Muscle of leg (tissue), 11 donors: ENCODE results near the gene KBTBD4. TPM values are rescaled to one million over a fixed set of nuclear protein-coding genes. Genes with fewer than 3 reads are reported as not detected.
"Not testable (repeated sequence)": the region's sequence is repeated elsewhere in the genome, so short reads cannot be mapped to it uniquely, and the experiment has no call there.

ENCODE experiments used
- DNase-seq: peaks from one replicate; pipeline ENCODE4 v3.0.0; 2013
- H3K27ac ChIP-seq: one replicate; pipeline ENCODE4 v1.5.1; 2013; ENCODE audit warnings: mild to moderate bottlenecking, low read length, control low read depth
- H3K27me3 ChIP-seq: one replicate; pipeline ENCODE4 v1.6.1; 2013; ENCODE audit warnings: low read length; ENCODE audit not compliant: control insufficient read depth, insufficient read depth
- H3K36me3 ChIP-seq: one replicate; pipeline ENCODE4 v1.6.1; 2013; ENCODE audit warnings: low read length; ENCODE audit not compliant: control insufficient read depth, insufficient read depth
- H3K4me1 ChIP-seq: one replicate; pipeline ENCODE4 v1.6.1; 2013; ENCODE audit warnings: low read length; ENCODE audit not compliant: control insufficient read depth, insufficient read depth
- H3K4me3 ChIP-seq: one replicate; pipeline ENCODE4 v1.5.1; 2013; ENCODE audit warnings: low read length, control low read depth
- H3K9me3 ChIP-seq: replicated peaks from 2 replicates; pipeline ENCODE4 v1.6.1; 2013; ENCODE audit warnings: low read depth, low read length; ENCODE audit not compliant: control insufficient read depth
- WGBS: methylation state at CpG from one replicate; pipeline ENCODE4 v1.1.5; 2013; ENCODE audit warnings: missing lambda C conversion rate; ENCODE audit not compliant: insufficient coverage; 5-methylcytosine and 5-hydroxymethylcytosine counted together
- polyA plus RNA-seq, 8 donors: library from polyadenylated mRNA; unstranded; fragments of 120-200 nt; gene quantifications; one replicate each; pipeline versions ENCODE4 v1.2.1 to v1.2.3, GENCODE V29; 2013; ENCODE audit warnings: inconsistent platforms in 1 of 8, low replicate concordance in 1 of 8; ENCODE audit not compliant: insufficient read length in 8 of 8, insufficient read depth in 1 of 8
- total RNA-seq: library from RNA; stranded (reverse); fragments of 120-200 nt; gene quantifications from one replicate; pipeline ENCODE4 v1.2.4, GENCODE V29; 2013

Gene KBTBD4
- total and polyA plus RNA-seq, 9 donors: 11.8 to 16.5 (median 15.4) TPM

- Histone ChIP-seq H3K4me1 (no peaks in the 10 kb centered on the region), H3K9me3 (no peaks in the 10 kb centered on the region), H3K36me3 (peaks cover 9% of the 10 kb centered on the region), H3K4me3 (no peak overlapping the region), H3K27me3 (no peaks in the 10 kb centered on the region), H3K27ac (no peak overlapping the region)
- no peak for DNase-seq
- no CpG with 5 or more reads among the region's 3 CpGs for WGBS
Measured at GRCh38 chr11:47531666-47532065, 47.1 kb downstream of the KBTBD4 start.

DNA sequence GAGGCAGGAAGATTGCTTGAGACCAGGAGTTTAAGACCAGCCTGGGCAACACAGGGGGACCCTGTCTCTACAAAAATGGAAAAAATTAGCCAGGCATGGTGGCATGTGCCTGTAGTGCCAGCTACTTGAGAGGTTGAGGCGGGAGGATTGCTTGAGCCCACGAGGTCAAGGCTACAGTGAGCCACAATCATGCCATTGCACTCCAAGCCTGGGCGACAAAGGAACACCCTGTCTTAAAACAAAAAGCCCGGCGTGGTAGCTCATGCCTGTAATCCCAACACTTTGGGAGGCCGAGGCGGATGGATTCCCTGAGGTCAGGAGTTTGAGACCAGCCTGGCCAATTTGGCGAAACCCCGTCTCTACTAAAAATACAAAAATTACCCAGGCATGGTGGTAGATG is 48.0 kb downstream of the KBTBD4 start:
- DNase-seq, H3K4me1 ChIP-seq, H3K4me3 ChIP-seq, H3K36me3 ChIP-seq, H3K27me3 ChIP-seq, H3K27ac ChIP-seq, H3K9me3 ChIP-seq: not testable (repeated sequence)
- WGBS: 95% methylated on average over 9 of the region's 9 CpGs

GRCh38 chr11:47529951-47530350 is 48.8 kb downstream of the KBTBD4 start:
- Histone ChIP-seq H3K9me3 (no peaks in the 10 kb centered on the region), H3K4me3 (no peak overlapping the region), H3K27ac (no peak overlapping the region), H3K27me3 (no peaks in the 10 kb centered on the region), H3K36me3 (peaks cover 5% of the 10 kb centered on the region), H3K4me1 (peaks cover 2% of the 10 kb centered on the region)
- no peak for DNase-seq
- no CpG with 5 or more reads among the region's 4 CpGs for WGBS

GRCh38 chr11:47527186-47527585 is 51.6 kb downstream of the KBTBD4 start:
- H3K4me1 ChIP-seq: peaks cover 12% of the 10 kb centered on the region
- no CpG with 5 or more reads among the region's 6 CpGs for WGBS
- no peak overlapping the region for H3K27ac ChIP-seq

DNA sequence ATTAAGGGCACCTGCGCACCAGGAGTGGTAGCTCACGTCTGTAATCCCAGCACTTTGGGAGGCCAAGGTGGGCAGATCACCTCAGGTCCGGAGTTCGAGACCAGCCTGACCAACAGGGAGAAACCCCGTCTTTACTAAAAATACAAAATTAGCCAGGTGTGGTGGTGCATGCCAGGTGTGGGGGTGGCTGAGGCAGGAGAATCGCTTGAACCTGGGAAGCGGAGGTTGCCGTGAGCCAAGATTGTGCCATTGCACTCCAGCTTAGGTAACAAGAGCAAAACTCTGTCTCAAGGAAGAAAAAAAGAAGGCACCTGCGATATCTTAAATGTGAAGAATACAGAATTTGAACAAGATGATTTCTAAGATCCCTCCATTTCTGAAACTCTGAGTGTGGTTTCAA is 52.7 kb downstream of the KBTBD4 start:
- not testable (repeated sequence) for DNase-seq, H3K27me3 ChIP-seq, H3K4me3 ChIP-seq, H3K27ac ChIP-seq, H3K36me3 ChIP-seq, H3K9me3 ChIP-seq
- 93% methylated on average over 5 of the region's 9 CpGs for WGBS
- peaks cover 12% of the 10 kb centered on the region for H3K4me1 ChIP-seq

More at GRCh38 chr11:47527186-47527585, 51.6 kb downstream of the KBTBD4 start:
- Histone ChIP-seq H3K4me3 (no peak overlapping the region), H3K36me3 (peaks cover 5% of the 10 kb centered on the region), H3K27me3 (no peaks in the 10 kb centered on the region), H3K9me3 (no peaks in the 10 kb centered on the region)
- no peak for DNase-seq

GRCh38 chr11:47524291-47524874 is 54.4 kb downstream of the KBTBD4 start:
- Histone ChIP-seq H3K36me3 (peaks cover 4% of the 10 kb centered on the region), H3K4me1 (peaks cover 12% of the 10 kb centered on the region), H3K27me3 (no peaks in the 10 kb centered on the region), H3K27ac (peak overlapping the region; percentile 83), H3K4me3 (peak overlapping the region; percentile 14), H3K9me3 (no peaks in the 10 kb centered on the region)
- 41% methylated on average over 8 of the region's 9 CpGs for WGBS
- DNase-seq: peak; percentile 43

- H3K27me3 ChIP-seq: no peaks in the 10 kb centered on the region
- H3K4me1 ChIP-seq: peaks cover 15% of the 10 kb centered on the region
- H3K27ac ChIP-seq: peak overlapping the region; percentile 83
- WGBS: no CpG with 5 or more reads among the region's 3 CpGs
- H3K36me3 ChIP-seq: peaks cover 4% of the 10 kb centered on the region
- peak; percentile 75 for DNase-seq
- H3K4me3 ChIP-seq: peak overlapping the region; percentile 15
- no peaks in the 10 kb centered on the region for H3K9me3 ChIP-seq
Measured at GRCh38 chr11:47523490-47524225, 55.1 kb downstream of the KBTBD4 start.

Other genes with a start within 250 kb of the KBTBD4 start
- 0.13 TPM for gene MYBPC3, start 226.3 kb downstream of the KBTBD4 start, total RNA-seq
- 1 to 10 TPM in 1 of 8 donors, under 1 TPM in 7; 0.06 to 1.1 (median 0.30) TPM for gene MYBPC3, start 226.3 kb downstream of the KBTBD4 start, polyA plus RNA-seq
- 3.6 TPM for gene SPI1, start 200.4 kb downstream of the KBTBD4 start, total RNA-seq
- gene SPI1, start 200.4 kb downstream of the KBTBD4 start, polyA plus RNA-seq: 1 to 10 TPM; 5.6 to 8.2 (median 6.0) TPM
- 37.7 TPM for gene SLC39A13, start 170.4 kb downstream of the KBTBD4 start, total RNA-seq
- 10 to 100 TPM; 36.2 to 46.5 (median 42.5) TPM for gene SLC39A13, start 170.4 kb downstream of the KBTBD4 start, polyA plus RNA-seq
- gene PSMC3, start 152.5 kb downstream of the KBTBD4 start, total RNA-seq: 99.1 TPM
- 100 to 1,000 TPM; 125 to 159 (median 136) TPM for gene PSMC3, start 152.5 kb downstream of the KBTBD4 start, polyA plus RNA-seq
- 57.9 TPM for gene RAPSN, start 129.8 kb downstream of the KBTBD4 start, total RNA-seq
- gene RAPSN, start 129.8 kb downstream of the KBTBD4 start, polyA plus RNA-seq: 100 to 1,000 TPM in 3 of 8 donors, 10 to 100 TPM in 5; 89.9 to 113 (median 99.4) TPM
- 58.0 TPM for gene CELF1, start 25.8 kb downstream of the KBTBD4 start, total RNA-seq
- 10 to 100 TPM; 46.9 to 74.3 (median 60.7) TPM for gene CELF1, start 25.8 kb downstream of the KBTBD4 start, polyA plus RNA-seq
- gene PTPMT1, start 13.4 kb downstream of the KBTBD4 start, total RNA-seq: 36.1 TPM
- 10 to 100 TPM; 26.0 to 31.2 (median 28.3) TPM for gene PTPMT1, start 13.4 kb downstream of the KBTBD4 start, polyA plus RNA-seq
- 97.4 TPM for gene NDUFS3, start 104 bp upstream of the KBTBD4 start, total RNA-seq
- 100 to 1,000 TPM in 2 of 8 donors, 10 to 100 TPM in 6; 90.9 to 103 (median 96.0) TPM for gene NDUFS3, start 104 bp upstream of the KBTBD4 start, polyA plus RNA-seq
- gene FAM180B, start 7.7 kb upstream of the KBTBD4 start, total RNA-seq: 2.9 TPM
- gene FAM180B, start 7.7 kb upstream of the KBTBD4 start, polyA plus RNA-seq: 1 to 10 TPM; 1.9 to 5.7 (median 3.8) TPM
- 11.3 TPM for gene C1QTNF4, start 15.4 kb upstream of the KBTBD4 start, total RNA-seq
- gene C1QTNF4, start 15.4 kb upstream of the KBTBD4 start, polyA plus RNA-seq: 10 to 100 TPM in 5 of 8 donors, 1 to 10 TPM in 3; 8.4 to 16.8 (median 10.2) TPM
- gene MTCH2, start 63.6 kb upstream of the KBTBD4 start, total RNA-seq: 51.1 TPM
- 10 to 100 TPM; 67.6 to 83.9 (median 71.7) TPM for gene MTCH2, start 63.6 kb upstream of the KBTBD4 start, polyA plus RNA-seq
- 0.44 TPM for gene AGBL2, start 136.4 kb upstream of the KBTBD4 start, total RNA-seq
- 1 to 10 TPM in 4 of 8 donors, under 1 TPM in 4; 0.43 to 1.6 (median 0.99) TPM for gene AGBL2, start 136.4 kb upstream of the KBTBD4 start, polyA plus RNA-seq
- gene FNBP4, start 188.4 kb upstream of the KBTBD4 start, total RNA-seq: 63.4 TPM
- 100 to 1,000 TPM in 1 of 8 donors, 10 to 100 TPM in 7; 59.4 to 116 (median 77.9) TPM for gene FNBP4, start 188.4 kb upstream of the KBTBD4 start, polyA plus RNA-seq